HepG2 (cell line): ENCODE data around the gene BASP1. TPM values are rescaled to one million over a fixed set of nuclear protein-coding genes. Genes with fewer than 3 reads are reported as not detected.

Experiments
- ATAC-seq: fragments of 200-7000 bp; cut with Tn5 transposase; 3 replicates; pipeline ENCODE4 v1.9.1; 2020; ENCODE audit warnings: mild to moderate bottlenecking, moderate library complexity
- BruUV-seq: library from RNA; stranded (reverse); fragments of 400-500 nt; replicated peaks from 2 replicates; lab custom pipeline; 2021; lab: Mats Ljungman, UMichigan
- CTCF ChIA-PET: fragments of 300-600 bp; formaldehyde crosslinking; extraction: SDS; loops from one replicate; lab custom pipeline; 2021; ENCODE audit warnings: low total read pairs, inconsistent platforms, low intra/inter-chr PET ratio; lab: Yijun Ruan, JAX
- POLR2A ChIA-PET: fragments of 350-600 bp; sonication (Branson Sonifier 250); formaldehyde crosslinking; loops from one replicate; lab custom pipeline; 2020; ENCODE audit warnings: antibody characterized with exemption, inconsistent platforms; lab: Yijun Ruan, JAX
- DNase-seq: peaks from one replicate; pipeline ENCODE4 v3.0.0-alpha.2; 2015; ENCODE audit warnings: low spot score
- FAIRE-seq: peaks from 3 replicates; lab custom pipeline; 2011; peaks lifted over from hg19 to GRCh38; lab: Jason Lieb, UNC
- H2AFZ ChIP-seq: one replicate; pipeline ENCODE4 v1.6.1; 2011; ENCODE audit warnings: low read length, inconsistent platforms
- H3K27ac ChIP-seq: fragments of 300-600 bp; 3 replicates; pipeline ENCODE4 v1.8.0; 2011; ENCODE audit warnings: mixed run types, mild to moderate bottlenecking, mixed read lengths, low read length, inconsistent platforms; ENCODE audit not compliant: insufficient read depth; ENCODE audit errors: extremely low read length
- H3K27me3 ChIP-seq, 2 experiments: fragments of 200-600 bp in 1 of 2; 2 replicates in 1 of 2; 3 replicates in 1 of 2; pipeline versions ENCODE4 v1.6.0 to v1.8.0; 2011; ENCODE audit warnings: low read length in 2 of 2, mild to moderate bottlenecking in 2 of 2, moderate library complexity in 2 of 2, inconsistent platforms in 1 of 2; ENCODE audit not compliant: insufficient read depth in 2 of 2, control insufficient read depth in 1 of 2
- H3K36me3 ChIP-seq, 2 experiments: fragments of 200-600 bp in 1 of 2; replicated peaks in 1 of 2; 2 replicates in 1 of 2; 3 replicates in 1 of 2; pipeline versions ENCODE4 v1.5.1 to v1.8.0; 2011; ENCODE audit warnings: low read length in 2 of 2, inconsistent platforms in 1 of 2; ENCODE audit not compliant: insufficient read depth in 2 of 2, control insufficient read depth in 1 of 2
- H3K4me1 ChIP-seq: 2 replicates; pipeline ENCODE4 v1.5.1; 2012; ENCODE audit warnings: low read length, inconsistent platforms; ENCODE audit not compliant: insufficient read depth
- H3K4me2 ChIP-seq: 2 replicates; pipeline ENCODE4 v1.6.0; 2011; ENCODE audit warnings: low read depth, low read length, inconsistent platforms
- H3K4me3 ChIP-seq, 3 experiments: fragments of 200-600 bp in 1 of 3; sonication (generic), shearing (Covaris generic) in 1 of 3; replicated peaks in 1 of 3; 2 replicates each; pipeline ENCODE4 v1.5.1; 2011 to 2016; ENCODE audit warnings: low read length in 3 of 3, inconsistent platforms in 2 of 3, low read depth in 2 of 3, mild to moderate bottlenecking in 2 of 3, control low read depth in 1 of 3, mixed read lengths in 1 of 3; ENCODE audit not compliant: insufficient read depth in 1 of 3
- H3K79me2 ChIP-seq: one replicate; pipeline ENCODE4 v1.6.1; 2011; ENCODE audit warnings: low read length, inconsistent platforms; ENCODE audit not compliant: insufficient read depth
- H3K9ac ChIP-seq: 2 replicates; pipeline ENCODE4 v1.6.0; 2011; ENCODE audit warnings: mild to moderate bottlenecking, low read depth, low read length, inconsistent platforms; ENCODE audit not compliant: insufficient read depth
- H3K9me3 ChIP-seq: 2 replicates; pipeline ENCODE4 v1.5.1; 2012; ENCODE audit warnings: mild to moderate bottlenecking, low read length
- H4K20me1 ChIP-seq: 2 replicates; pipeline ENCODE4 v1.6.0; 2011; ENCODE audit warnings: inconsistent platforms, mild to moderate bottlenecking, low read length, moderate library complexity; ENCODE audit not compliant: insufficient read depth
- HCFC1 ChIP-seq: fragments of 150-350 bp; IDR thresholded peaks from 2 replicates; pipeline ENCODE4 v1.6.1; 2014; ENCODE audit warnings: low read depth, low read length
- NR2F6 ChIP-seq, 2 experiments: IDR thresholded peaks; 2 replicates each; pipeline ENCODE4 v1.6.1; 2016; ENCODE audit warnings: antibody characterized with exemption in 1 of 2, mild to moderate bottlenecking in 1 of 2
- ZNF7 ChIP-seq: IDR thresholded peaks from 2 replicates; pipeline ENCODE4 v1.6.1; 2016; ENCODE audit warnings: missing biosample characterization, missing genetic modification reagents
- ZNF747 ChIP-seq: sonication (generic); formaldehyde crosslinking; IDR thresholded peaks from 2 replicates; pipeline ENCODE4 v1.8.1; 2023; ENCODE audit warnings: missing genetic modification reagents, mild to moderate bottlenecking, borderline replicate concordance
- ZNF879 ChIP-seq: sonication (generic); formaldehyde crosslinking; IDR thresholded peaks from 2 replicates; pipeline ENCODE4 v1.8.1; 2023; ENCODE audit warnings: missing genetic modification reagents
- WGBS: methylation state at CpG from one replicate; pipeline ENCODE4 v1.1.6; 2017; ENCODE audit warnings: low lambda C conversion rate; 5-methylcytosine and 5-hydroxymethylcytosine counted together
- in situ Hi-C: cut with HindIII; loops from 2 replicates; pipeline ENCODE4 v1.10.0; 2017; ENCODE audit warnings: low pct_unique_long_range_greater_than_20kb; ENCODE audit not compliant: extremely low pct_ligation_motif_present
- intact Hi-C: fragments of 100-400 bp; cut with micrococcal nuclease; formaldehyde crosslinking; loops from one replicate; pipeline ENCODE4 v1.10.0; 2022; ENCODE audit not compliant: unreplicated experiment
- polyA plus RNA-seq, 8 experiments: library from polyadenylated mRNA; depleted of rRNA in 3 of 8; stranded (reverse) in 7 of 8; unstranded in 1 of 8; fragments of >200 nt; fragmentation: Illumina TruSeq in 4 of 8; extraction: Trizol in 4 of 8; gene quantifications; 2 replicates each; pipeline versions ENCODE4 v1.2.1 to v1.2.3, GENCODE V29; 2011 to 2016; ENCODE audit warnings: low read depth in 4 of 8, missing spikeins in 1 of 8, mixed read lengths in 1 of 8; ENCODE audit not compliant: insufficient read depth in 1 of 8
- total RNA-seq, 5 experiments: library from RNA; depleted of rRNA; stranded (reverse); fragments of >200 nt; fragmentation: Illumina TruSeq; extraction: Trizol; gene quantifications; 2 replicates each; pipeline ENCODE4 v1.2.3, GENCODE V29; 2016; ENCODE audit warnings: low read depth in 1 of 5
- TF ChIP-seq, protein P1 (sequence below): sonication (generic); formaldehyde crosslinking; IDR thresholded peaks from 2 replicates; pipeline ENCODE4 v1.5.0; 2020; ENCODE audit warnings: mild to moderate bottlenecking, missing genetic modification reagents
- TF ChIP-seq, protein P2 (sequence below): sonication (generic); formaldehyde crosslinking; IDR thresholded peaks from 2 replicates; pipeline ENCODE4 v1.4.0; 2020; ENCODE audit warnings: mild to moderate bottlenecking, missing genetic modification reagents, borderline replicate concordance
- TF ChIP-seq, protein P3 (sequence below): sonication (generic); formaldehyde crosslinking; IDR thresholded peaks from 2 replicates; pipeline ENCODE4 v1.5.0; 2020; ENCODE audit warnings: mild to moderate bottlenecking, missing genetic modification reagents, moderate library complexity
- TF ChIP-seq, protein P4 (sequence below): sonication (generic); formaldehyde crosslinking; IDR thresholded peaks from 2 replicates; pipeline ENCODE4 v1.4.0; 2020; ENCODE audit warnings: mild to moderate bottlenecking, missing genetic modification reagents
- TF ChIP-seq, protein P5 (sequence below): sonication (generic); formaldehyde crosslinking; IDR thresholded peaks from 2 replicates; pipeline ENCODE4 v1.4.0; 2020; ENCODE audit warnings: missing genetic modification reagents, borderline replicate concordance

Gene BASP1
- total and polyA plus RNA-seq, 2 of the 13 experiments (the other 11 are each of a cell fraction or from before 2014, with no cell fraction given) = 0.04 TPM; not detected in 1

DNA sequence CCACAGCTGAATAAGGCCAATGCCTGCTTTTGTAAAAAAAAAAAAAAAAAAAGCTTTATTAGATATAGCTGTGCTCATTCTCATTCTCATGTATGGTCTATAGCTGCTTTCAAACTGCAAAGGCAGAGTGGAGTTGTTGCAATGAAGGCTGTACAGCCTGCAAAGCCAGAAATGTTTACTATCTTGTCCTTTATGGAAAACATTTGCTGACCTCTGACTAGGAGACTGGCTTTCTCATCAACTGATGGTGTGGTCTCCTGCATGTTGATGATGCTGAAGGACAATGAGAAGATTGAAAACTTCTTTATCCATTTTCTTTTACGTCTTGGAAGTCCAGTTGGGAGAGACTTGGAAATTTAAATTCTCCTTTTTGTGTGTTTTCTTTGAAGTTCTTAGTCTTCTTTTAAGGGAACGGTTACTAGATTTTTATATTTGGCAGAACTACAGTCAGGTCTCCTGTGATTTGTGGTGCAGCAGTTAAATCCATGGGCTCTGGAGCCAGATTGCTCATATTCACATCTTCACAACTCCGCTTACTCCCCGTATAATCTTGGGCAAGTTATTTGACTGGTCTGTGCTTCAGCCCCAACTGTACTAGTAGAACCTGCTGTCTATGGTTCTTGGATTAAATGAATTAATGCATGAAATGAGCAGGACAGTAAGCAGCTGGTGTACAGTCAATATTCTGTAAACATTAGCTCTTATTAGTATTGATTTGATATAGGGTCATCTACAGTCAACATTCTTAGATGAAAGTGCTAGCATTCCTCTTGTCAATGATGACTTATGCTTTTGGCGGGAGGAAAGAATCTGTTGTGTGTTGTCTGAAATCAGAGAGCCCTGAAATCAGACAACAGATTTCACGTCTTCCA is 39.7 kb upstream of the BASP1 start (continued):
- TF ChIP-seq, protein P1, sequence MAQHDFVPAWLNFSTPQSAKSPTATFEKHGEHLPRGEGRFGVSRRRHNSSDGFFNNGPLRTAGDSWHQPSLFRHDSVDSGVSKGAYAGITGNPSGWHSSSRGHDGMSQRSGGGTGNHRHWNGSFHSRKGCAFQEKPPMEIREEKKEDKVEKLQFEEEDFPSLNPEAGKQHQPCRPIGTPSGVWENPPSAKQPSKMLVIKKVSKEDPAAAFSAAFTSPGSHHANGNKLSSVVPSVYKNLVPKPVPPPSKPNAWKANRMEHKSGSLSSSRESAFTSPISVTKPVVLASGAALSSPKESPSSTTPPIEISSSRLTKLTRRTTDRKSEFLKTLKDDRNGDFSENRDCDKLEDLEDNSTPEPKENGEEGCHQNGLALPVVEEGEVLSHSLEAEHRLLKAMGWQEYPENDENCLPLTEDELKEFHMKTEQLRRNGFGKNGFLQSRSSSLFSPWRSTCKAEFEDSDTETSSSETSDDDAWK (CRISPR knock-in tag) = no peak
- TF ChIP-seq, protein P2, sequence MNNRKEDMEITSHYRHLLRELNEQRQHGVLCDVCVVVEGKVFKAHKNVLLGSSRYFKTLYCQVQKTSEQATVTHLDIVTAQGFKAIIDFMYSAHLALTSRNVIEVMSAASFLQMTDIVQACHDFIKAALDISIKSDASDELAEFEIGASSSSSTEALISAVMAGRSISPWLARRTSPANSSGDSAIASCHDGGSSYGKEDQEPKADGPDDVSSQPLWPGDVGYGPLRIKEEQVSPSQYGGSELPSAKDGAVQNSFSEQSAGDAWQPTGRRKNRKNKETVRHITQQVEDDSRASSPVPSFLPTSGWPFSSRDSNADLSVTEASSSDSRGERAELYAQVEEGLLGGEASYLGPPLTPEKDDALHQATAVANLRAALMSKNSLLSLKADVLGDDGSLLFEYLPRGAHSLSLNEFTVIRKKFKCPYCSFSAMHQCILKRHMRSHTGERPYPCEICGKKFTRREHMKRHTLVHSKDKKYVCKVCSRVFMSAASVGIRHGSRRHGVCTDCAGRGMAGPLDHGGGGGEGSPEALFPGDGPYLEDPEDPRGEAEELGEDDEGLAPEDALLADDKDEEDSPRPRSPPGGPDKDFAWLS (CRISPR knock-in tag) = no peak
- no peak for TF ChIP-seq HCFC1
- TF ChIP-seq, protein P3, sequence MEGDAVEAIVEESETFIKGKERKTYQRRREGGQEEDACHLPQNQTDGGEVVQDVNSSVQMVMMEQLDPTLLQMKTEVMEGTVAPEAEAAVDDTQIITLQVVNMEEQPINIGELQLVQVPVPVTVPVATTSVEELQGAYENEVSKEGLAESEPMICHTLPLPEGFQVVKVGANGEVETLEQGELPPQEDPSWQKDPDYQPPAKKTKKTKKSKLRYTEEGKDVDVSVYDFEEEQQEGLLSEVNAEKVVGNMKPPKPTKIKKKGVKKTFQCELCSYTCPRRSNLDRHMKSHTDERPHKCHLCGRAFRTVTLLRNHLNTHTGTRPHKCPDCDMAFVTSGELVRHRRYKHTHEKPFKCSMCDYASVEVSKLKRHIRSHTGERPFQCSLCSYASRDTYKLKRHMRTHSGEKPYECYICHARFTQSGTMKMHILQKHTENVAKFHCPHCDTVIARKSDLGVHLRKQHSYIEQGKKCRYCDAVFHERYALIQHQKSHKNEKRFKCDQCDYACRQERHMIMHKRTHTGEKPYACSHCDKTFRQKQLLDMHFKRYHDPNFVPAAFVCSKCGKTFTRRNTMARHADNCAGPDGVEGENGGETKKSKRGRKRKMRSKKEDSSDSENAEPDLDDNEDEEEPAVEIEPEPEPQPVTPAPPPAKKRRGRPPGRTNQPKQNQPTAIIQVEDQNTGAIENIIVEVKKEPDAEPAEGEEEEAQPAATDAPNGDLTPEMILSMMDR = no peak
- no peak for TF ChIP-seq ZNF879 (CRISPR knock-in tag)

DNA sequence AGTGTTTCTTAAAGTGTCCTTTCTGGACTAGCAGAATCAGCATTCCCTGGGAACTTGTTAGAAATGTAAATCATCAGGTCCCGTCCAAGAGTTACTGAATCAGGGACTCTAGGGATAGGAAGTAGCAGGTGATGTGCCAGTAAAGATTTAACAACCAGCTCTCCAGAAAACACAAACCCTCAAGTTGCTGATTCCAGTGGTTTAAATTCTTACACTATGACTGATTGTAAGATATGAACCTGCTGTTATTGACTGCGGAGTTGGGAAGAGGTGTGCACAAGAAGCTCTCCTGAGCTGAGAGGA is 39.1 kb upstream of the BASP1 start:
- Histone ChIP-seq H3K9ac (no peak overlapping the region), H2AFZ (no peak overlapping the region), H3K4me2 (no peak overlapping the region), H3K9me3 (no peaks in the 10 kb centered on the region), H4K20me1 (no peaks in the 10 kb centered on the region), H3K27ac (no peak overlapping the region), H3K36me3 (no peaks in the 10 kb centered on the region), H3K4me1 (no peaks in the 10 kb centered on the region), H3K27me3 (no peaks in the 10 kb centered on the region), H3K79me2 (no peaks in the 10 kb centered on the region), H3K4me3 (no peak overlapping the region)
- intact Hi-C loops = no loop called here
- ATAC-seq (no peak), DNase-seq (no peak), FAIRE-seq (no peak)
- ChIA-PET POLR2A (no interaction called here), CTCF (no interaction called here)
- BruUV-seq = no TSS peak
- 51% methylated on average over 2 of the region's 2 CpGs for WGBS
- in situ Hi-C loops = no loop called here
- TF ChIP-seq NR2F6 (IDR thresholded peaks at IDR 0.05) (no peak), NR2F6 (CRISPR knock-in tag; IDR thresholded peaks at IDR 0.05) (no peak), ZNF747 (CRISPR knock-in tag) (no peak), ZNF7 (CRISPR knock-in tag) (no peak)
- TF ChIP-seq, protein P4, sequence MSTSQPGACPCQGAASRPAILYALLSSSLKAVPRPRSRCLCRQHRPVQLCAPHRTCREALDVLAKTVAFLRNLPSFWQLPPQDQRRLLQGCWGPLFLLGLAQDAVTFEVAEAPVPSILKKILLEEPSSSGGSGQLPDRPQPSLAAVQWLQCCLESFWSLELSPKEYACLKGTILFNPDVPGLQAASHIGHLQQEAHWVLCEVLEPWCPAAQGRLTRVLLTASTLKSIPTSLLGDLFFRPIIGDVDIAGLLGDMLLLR (CRISPR knock-in tag) = no peak
- TF ChIP-seq, protein P5, sequence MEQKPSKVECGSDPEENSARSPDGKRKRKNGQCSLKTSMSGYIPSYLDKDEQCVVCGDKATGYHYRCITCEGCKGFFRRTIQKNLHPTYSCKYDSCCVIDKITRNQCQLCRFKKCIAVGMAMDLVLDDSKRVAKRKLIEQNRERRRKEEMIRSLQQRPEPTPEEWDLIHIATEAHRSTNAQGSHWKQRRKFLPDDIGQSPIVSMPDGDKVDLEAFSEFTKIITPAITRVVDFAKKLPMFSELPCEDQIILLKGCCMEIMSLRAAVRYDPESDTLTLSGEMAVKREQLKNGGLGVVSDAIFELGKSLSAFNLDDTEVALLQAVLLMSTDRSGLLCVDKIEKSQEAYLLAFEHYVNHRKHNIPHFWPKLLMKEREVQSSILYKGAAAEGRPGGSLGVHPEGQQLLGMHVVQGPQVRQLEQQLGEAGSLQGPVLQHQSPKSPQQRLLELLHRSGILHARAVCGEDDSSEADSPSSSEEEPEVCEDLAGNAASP (CRISPR knock-in tag) = no peak
